GM23338 (cell line): Measurements from ENCODE around the gene PTGER2.

Source experiments
- CTCF ChIP-seq, 2 experiments: fragments of 200-600 bp in 1 of 2; sonication (generic) in 1 of 2; conservative IDR thresholded peaks; 2 replicates each; pipeline versions ENCODE4 v1.5.1 to v1.6.1; 2016 to 2017; ENCODE audit warnings: antibody characterized with exemption in 2 of 2, low read depth in 2 of 2, mild to moderate bottlenecking in 2 of 2, moderate library complexity in 1 of 2
- ETS1 ChIP-seq: IDR thresholded peaks from 2 replicates; pipeline ENCODE4 v1.6.1; 2016; ENCODE audit warnings: antibody characterized with exemption
- EZH2phosphoT487 ChIP-seq: fragments of 200-600 bp; sonication (generic); IDR thresholded peaks from one replicate; pipeline ENCODE4 v1.8.1; 2018; ENCODE audit warnings: antibody characterized with exemption; ENCODE audit not compliant: unreplicated experiment
- JUNB ChIP-seq: IDR thresholded peaks from one replicate; pipeline ENCODE4 v1.6.1; 2016; ENCODE audit warnings: antibody characterized with exemption; ENCODE audit not compliant: unreplicated experiment
- POLR2AphosphoS5 ChIP-seq: IDR thresholded peaks from 2 replicates; pipeline ENCODE4 v1.6.1; 2016; ENCODE audit warnings: antibody characterized with exemption, low read depth
- REST ChIP-seq: IDR thresholded peaks from one replicate; pipeline ENCODE4 v1.6.1; 2018; ENCODE audit warnings: antibody characterized with exemption; ENCODE audit not compliant: unreplicated experiment

GRCh38 chr14:52350445-52350844, 36.3 kb downstream of the PTGER2 start:
- TF ChIP-seq REST (no peak), EZH2phosphoT487 (no peak), CTCF (conservative IDR thresholded peaks at IDR 0.05; ENCODE audit: low read depth in 2 of 2) (no peak), ETS1 (no peak), JUNB (no peak), POLR2AphosphoS5 (no peak)
